GM04504 (cell line): ENCODE results near the gene ZFP92.

Experiments
- DNase-seq: peaks from one replicate; pipeline ENCODE4 v3.0.0-alpha.2; 2012; ENCODE audit warnings: low read depth

ZFP92 gene

GRCh38 chrX:153456161-153456560 lies 44.9 kb downstream of the ZFP92 start:
- DNase-seq, result no peak

GRCh38 chrX:153456704-153457103 lies 45.4 kb downstream of the ZFP92 start:
- no peak for DNase-seq

- DNase-seq, result no peak
These were observed 46.0 kb downstream of the ZFP92 start for GRCh38 chrX:153457136-153457825.

- DNase-seq, result no peak
These were observed 46.7 kb downstream of the ZFP92 start for GRCh38 chrX:153457827-153458466.

GRCh38 chrX:153458476-153458875 lies 47.2 kb downstream of the ZFP92 start:
- DNase-seq, result no peak

- DNase-seq, result no peak
These were observed 48.7 kb downstream of the ZFP92 start for GRCh38 chrX:153459986-153460385.

- DNase-seq, result no peak
These were observed 49.6 kb downstream of the ZFP92 start for GRCh38 chrX:153460826-153461225.
